NCI-H146 treated with DMSO at 0.1 percent for 48 hours (cell line): ENCODE data around the gene TMEM183A.

Source experiments
- DNase-seq: peaks from one replicate; lab custom pipeline; 2025; ENCODE audit not compliant: unreplicated experiment; lab: John Stamatoyannopoulos, UW

The TMEM183A gene

DNA sequence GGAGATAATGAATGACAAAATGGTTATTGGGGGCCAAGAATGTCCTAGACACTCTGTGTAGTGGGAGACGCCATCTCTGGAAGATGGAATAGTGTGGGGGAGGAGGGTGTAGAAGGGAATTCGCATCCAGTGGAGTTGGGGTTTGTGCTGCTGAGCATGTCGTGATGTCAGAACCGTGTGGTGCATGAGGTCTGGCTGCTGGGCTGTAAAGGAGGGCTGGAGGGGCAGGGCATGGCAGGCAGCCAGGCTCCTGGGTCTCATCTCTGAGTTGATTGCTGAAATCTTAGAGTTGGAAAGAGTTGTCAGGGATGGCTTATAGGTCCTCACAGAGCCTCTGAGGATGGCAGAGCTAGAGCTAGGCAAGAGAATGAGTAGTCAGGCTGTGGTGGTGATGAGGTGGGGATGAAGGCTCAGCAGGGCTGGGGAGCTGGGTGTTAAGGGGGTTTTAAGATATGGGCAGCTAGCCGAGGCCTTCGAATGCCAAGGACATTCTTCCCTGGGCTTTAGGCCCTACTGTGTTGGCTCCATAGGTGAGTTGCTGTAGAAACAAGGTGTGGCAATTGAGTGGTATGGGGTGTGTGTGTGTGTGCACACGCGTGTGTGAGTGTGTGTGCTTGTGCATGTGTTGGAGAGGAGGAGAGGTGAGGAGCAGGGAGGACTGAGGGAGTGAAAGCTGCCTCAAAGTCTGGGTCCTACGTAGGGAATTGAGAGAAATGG lies 21.1 kb downstream of the TMEM183A start:
- DNase-seq = no peak

DNA sequence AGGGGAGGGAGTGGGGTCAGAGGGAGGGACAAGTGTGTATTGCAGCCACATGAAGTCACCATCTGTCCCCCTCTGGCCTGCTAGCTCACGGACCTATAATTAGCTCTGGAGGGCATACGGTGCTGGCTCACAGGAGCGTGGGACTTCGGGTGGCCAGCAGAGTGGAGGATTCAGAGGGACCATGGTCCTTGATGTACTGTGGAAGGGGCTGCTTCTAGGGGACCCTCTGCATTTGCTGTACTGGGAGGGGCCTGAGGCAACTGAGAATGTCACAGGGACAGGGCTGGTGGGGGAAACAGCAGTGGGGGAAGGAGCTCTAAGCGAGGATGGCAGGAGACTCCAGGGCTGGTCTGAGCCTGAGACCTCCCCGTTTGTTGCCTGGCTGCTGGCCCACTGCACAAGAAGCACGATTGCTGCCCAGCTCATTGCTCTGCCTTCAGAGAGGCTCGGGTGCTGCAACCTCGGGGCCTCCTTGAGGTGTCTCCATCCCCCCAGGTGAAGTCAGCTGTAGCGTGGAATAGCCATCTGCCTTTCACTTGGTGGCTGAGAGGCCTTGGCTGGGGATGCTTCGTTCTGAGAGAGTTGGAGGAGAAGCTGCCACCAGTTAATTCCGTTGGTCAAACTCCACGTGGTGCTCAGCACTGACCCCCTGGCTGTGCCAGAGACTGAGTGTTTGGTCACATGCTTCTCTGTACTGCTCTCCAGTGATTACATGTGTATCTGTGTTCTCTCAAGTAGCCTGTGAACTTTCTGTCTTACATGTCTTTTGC lies 21.8 kb downstream of the TMEM183A start:
- DNase-seq = no peak

DNA sequence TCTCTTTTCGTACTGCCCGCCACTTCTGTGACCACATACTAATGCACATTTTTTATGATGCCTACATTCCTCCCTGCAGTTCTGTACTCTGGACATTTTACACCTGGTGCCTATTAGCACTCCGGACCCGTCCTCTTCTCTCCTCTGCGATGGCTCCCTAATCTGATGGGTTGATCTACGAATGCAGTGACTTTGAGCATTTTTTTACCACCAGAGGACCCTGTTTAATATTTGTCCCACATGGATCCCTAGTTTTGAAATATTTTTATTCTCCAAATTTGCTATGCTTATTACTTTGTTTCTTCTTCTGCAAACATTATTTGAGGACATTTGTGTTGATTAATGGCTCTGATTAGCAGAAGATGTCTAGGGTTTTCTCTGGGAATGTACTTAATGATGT lies 24.3 kb downstream of the TMEM183A start:
- no peak for DNase-seq

DNA sequence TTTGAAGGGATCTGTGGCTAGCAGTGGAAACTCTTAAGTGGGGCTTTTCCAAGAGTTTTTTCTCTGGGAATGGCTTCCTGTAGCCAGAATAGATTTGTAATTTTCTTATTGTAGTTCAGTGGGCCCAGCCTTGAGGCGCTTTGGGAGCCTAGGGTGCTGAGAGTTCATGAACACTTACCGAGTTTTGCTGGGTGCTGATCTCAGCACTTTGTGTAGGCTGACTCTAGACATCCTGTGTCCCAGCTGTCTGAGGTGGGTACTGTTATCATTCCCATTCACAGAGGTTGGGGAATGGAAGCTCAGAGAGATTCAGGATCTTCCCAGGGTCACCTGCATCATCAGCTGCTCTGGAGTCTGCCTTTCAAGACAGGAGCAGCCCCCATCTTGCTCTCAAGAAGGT lies 26.1 kb downstream of the TMEM183A start:
- no peak for DNase-seq

DNA sequence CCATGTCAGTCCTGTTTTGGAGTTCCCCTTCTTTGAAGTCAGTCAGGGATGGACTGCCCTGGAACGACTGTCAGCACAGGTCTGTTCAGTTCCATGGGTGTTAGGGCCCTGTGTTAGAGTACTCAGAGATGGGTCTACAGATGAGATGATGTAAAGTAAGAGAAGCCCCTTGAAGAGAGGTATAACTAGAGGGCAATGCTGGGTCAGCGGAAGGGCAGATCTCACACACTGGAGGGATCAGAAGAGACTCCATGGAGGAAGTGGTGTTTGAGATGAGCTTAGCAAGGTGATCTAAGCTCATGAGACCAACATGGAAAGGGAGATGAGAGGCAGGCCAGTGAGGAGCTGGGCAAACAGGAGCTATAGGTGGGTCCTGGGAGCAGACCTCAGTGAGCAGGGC lies 26.7 kb downstream of the TMEM183A start:
- DNase-seq = no peak

- no peak for DNase-seq
Observed at GRCh38 chr1:203034422-203035110, 27.4 kb downstream of the TMEM183A start.

DNA sequence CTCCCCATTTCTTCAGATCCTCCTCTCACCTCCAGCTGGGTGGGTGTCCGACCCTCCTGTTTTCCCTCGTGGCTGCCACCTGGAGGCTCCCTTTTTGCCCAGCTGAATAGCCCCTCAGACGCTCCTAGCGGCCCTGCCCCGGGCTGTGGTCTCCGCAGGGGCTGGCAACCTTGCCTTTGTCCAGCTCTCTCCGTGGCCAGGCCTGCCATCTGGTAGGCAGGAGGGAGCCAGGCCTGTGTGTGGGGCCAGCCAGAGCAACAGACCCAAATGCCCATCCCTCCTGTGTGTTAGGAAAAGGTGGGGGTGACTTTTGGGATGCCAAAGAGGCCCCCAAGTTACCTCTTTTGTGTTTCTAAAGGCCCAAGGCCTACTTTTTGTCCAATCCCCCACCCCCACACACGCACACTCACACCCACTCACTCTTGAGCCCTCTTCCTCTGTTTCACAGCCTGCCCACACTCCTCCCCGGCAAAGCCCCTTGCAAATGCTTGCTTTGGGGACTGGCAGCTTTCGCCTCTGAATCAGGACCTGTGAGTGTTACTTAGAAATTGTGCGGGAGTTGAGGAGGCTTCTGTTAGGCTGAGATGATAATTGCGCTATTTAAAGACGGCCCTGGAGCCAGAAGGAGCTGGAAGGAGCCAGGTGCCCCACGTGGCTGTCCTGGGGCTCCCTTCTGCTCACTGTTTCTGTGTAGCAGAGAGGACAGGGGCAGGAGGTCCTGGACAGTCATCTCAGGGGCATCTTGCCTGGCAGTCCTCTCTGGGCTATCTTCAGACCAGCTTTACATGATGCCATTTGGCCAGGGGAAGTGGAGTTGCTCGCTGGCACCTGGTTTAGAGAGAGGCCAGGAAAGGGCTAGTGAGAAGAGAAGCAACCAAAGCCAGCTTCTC lies 28.2 kb downstream of the TMEM183A start:
- no peak for DNase-seq

DNA sequence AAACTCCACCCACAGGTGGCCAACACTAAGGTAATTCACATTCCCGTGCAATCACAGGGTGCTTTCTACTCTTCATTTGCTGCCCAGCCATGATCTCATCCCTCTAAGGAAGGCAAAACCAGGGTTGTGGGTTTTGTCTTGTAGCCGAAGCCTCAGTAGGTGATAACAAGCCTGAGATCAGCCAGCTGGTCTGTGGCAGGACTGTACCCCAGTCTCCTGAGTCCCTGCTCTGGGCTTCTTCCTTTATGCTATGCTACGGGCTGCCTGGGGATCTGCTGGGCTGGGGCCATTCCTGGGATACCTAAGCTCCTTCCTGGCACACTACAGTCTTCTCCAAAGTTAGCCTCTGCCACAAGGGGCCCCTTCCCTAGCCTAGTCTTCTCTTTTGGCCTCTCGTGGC lies 29.0 kb downstream of the TMEM183A start:
- no peak for DNase-seq

DNA sequence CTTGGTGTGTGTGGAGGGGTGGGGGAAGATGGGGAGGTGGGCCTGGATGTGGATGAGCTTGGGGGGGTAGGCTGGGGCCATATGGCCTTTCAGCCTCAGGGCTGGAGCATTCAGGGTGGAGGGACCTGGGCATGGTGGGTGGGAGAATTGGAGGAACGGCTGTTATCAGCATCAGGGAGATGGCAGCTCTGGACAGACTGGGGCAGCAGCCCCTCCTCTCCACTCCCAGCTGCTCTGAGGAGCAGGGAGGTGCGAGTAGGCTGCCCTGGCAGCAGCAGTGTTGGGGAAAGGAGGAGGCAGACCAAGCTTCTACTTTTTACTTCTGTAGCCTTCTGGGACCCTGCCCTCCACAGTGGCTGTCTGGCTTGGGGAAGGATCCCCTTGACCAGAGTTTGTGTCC lies 29.4 kb downstream of the TMEM183A start:
- DNase-seq = no peak

DNA sequence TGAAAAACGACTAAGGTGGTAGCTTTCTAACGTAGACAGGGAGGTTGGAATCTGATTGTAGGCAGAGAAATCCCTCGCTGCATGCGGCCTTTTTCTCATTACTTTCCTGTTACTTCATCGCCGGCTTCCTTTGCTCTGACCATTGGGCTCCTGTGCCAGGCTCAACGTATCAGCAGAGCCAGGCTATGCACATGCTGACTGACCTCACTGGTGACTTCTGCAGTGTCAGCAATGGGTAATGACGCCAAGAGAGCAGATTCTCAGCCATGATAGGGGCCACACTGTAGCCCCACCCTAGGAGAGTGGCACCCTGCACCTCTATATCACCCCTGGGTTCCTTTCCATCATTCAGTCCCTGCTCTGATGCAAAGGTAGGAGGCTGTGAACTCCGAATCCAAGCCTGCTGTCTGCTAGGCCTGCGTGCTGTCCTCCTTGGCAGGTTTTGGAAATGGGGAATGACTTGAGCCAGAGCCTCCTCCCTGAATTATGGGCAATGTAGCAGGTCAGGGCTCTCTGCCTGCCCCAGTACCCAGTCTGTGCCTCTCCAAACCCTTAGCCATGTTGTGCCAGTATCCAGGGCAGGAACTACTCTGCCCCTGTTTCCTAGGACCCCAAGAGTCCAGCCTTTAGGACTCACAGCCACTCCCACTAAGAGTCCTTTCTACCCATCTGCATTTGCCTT lies 30.5 kb downstream of the TMEM183A start:
- DNase-seq = no peak

GRCh38 chr1:203038217-203038741 lies 31.1 kb downstream of the TMEM183A start:
- DNase-seq = no peak

GRCh38 chr1:203038891-203039608 lies 31.9 kb downstream of the TMEM183A start:
- DNase-seq = peak; percentile 43

GRCh38 chr1:203039609-203040512 lies 32.7 kb downstream of the TMEM183A start:
- DNase-seq = no peak

DNA sequence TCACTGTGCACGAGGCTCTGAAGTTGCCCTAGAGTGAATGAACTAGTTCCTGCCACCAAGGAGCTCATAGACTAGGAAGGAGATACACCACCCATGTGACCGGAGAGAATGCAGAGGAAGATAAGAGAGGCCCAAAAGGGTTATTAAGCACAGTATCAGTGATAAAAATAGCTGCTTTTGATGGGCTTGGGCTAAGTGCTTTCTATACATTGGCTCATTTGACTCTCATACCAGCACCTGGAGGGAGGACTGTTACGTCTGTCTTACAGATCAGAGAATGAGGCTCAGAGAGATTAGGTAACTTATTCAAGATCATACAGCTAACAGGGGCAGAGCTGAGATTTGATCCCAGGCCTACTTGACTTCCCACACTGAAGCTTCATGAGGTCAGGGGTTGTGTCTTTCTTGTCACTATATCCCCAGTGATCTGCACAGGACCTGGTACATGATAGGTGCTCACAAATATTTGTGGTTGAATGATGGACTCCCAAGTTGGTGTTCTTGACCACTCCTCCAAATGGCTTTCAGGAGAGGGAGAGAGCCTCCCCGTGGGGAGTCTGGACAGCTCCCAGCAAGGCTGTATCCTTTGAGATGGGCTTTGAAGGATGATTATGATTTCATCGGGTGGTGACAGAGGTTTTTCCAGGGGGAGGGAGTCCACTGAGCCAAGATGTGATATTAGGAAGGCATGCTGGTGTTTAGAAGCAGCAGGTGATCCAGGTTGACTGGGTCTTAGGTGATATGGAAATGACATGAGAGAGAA lies 33.5 kb downstream of the TMEM183A start:
- DNase-seq = no peak

DNA sequence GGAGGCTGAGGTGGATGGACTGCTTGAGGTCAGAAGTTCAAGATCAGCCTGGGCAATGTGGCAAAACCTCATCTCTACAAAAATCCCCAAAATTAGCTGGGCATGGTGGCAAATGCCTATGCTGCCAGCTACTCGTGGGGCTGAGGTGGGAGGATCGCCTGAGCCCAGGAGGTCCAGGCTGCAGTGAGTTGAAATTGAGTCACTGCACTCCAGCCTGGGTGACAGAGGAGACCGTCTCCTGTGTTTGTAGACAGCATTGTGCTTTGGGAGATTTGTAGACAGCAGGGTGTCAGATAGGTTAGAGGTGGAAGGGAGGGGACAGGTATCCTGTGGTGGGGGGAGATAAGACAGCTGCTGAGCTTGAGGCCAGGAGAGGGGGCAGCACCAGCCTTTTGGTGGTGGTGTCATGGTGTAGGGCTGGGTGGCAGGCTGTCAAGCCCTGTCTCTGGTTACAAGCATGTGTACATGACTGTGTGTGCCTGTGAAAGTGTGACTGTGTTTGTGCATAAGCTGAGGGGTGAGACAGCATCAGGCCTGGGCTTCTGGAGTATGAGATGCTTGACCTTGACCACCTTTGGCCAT lies 34.3 kb downstream of the TMEM183A start:
- no peak for DNase-seq

- no peak for DNase-seq
Observed at GRCh38 chr1:203043830-203044545, 36.8 kb downstream of the TMEM183A start.
